HG03045 (cell line): ENCODE data around the gene SSNA1.

Experiments
- ATAC-seq: cut with Tn5 transposase; IDR thresholded peaks from one replicate; pipeline ENCODE4 v1.9.1; 2021; ENCODE audit warnings: mild to moderate bottlenecking, moderate library complexity; ENCODE audit not compliant: unreplicated experiment

The SSNA1 gene

DNA sequence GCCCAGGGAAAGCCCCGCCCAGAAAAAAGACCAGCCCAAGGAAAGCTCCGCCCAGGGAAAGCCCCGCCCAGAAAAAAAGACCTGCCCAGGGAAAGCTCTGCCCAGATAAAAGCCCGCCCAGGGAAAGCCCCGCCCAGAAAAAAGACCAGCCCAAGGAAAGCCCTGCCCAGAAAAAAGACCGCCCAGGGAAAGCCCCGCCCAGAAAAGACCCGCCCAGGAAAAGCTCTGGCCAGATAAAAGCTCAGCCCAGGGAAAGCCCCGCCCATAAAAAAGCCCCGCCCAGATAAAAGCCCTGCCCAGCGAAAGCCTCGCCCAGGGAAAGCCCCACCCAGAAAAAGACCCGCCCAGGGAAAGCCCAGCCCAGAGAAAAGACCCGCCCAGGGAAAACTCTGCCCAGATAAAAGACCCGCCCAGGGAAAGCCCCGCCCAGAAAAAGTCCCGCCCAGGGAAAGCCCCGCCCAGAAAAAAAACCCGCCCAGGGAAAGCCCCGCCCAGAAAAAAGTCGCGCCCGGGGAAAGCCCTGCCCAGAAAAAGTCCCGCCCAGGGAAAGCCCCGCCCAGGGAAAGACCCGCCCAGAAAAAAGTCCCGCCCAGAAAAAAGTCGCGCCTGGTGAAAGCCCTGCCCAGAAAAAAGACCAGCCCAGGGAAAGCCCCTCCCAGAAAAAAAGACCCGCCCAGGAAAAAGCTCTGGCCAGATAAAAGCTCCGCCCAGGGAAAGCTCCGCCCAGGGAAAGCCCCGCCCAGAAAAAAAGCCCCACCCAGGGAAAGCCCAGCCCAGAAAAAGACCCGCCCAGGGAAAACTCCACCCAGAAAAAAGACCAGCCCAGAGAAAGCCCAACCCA lies 37.6 kb upstream of the SSNA1 start:
- peak; percentile 39 for ATAC-seq

GRCh38 chr9:137152844-137153405 lies 35.6 kb upstream of the SSNA1 start:
- ATAC-seq = no peak

GRCh38 chr9:137156567-137157375 lies 31.7 kb upstream of the SSNA1 start:
- ATAC-seq = no peak

DNA sequence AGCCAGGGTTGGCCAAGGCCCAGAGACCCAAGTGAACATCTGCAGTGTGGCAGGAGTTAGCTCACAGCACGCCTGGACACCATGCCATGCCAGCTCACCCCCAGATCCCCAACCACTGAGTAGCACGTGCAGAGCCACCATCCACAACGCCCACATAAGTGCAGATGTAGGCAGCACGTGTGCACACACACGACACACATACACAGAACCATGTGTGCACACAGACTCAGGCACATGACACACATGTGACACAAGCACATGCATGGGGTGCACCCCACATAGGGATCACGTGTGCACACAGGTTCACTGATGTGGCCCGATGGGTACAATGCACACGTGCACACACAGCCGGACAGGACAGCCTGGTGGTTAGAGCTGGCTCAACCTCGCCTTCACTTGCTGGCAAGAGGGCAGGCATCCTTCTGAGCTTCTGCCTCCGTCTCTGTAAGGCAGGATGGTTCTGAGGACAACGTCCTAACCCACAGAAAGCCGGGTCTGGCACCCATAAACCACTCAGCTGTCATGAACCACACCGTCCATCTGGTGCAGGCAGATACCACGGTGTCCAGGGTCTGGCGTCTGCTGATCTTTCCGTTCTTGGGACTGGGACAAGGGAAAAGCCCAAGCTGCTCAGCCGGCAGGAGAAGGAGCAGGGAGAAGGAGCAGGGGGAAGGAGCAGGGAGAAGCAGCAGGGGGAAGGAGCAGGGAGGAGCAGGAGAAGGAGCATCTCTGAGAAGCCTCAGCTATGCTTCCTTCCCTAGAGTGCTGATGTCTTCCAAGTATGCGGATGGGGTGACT lies 30.7 kb upstream of the SSNA1 start:
- no peak for ATAC-seq

DNA sequence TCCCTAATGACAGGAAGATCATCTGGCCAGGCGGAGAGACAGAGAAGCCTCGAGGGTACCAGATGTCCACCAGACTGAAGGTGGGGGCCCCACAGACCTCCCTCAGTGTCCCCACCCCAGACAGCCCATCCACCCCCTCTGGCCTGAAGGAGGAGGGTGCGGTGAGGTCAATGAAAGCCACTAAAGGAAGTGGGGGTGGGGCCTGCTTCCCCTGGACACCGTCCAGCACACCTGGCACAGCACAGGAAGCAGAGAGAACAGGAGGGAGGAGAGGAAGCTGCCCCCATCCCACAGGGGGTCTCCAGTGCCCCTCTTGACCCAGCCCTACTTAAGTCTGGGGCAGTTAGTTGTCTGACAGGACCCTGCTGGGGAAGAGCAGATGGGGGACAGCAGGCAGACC lies 29.9 kb upstream of the SSNA1 start:
- no peak for ATAC-seq

- no peak for ATAC-seq
Measured at GRCh38 chr9:137159105-137160053, 29.1 kb upstream of the SSNA1 start.

DNA sequence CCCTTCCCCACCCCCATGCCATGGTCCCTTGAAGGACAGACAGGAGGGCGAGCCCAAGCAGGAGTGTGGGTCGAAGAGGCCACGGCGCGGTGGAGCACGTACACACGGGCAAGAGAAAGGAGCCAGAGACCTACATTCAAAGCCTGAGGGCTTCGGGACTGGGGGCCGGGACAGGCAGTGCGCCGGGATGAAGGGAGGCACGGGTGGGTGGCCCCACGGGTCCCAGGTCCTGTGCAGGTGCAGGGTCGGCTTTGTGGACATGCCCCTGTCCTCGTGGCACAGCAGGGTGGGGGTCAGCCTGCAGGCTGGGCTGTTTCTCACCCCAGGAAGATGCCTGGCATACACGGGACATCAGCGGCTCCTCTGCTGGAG lies 28.4 kb upstream of the SSNA1 start:
- no peak for ATAC-seq

- no peak for ATAC-seq
Measured at GRCh38 chr9:137160716-137161557, 27.5 kb upstream of the SSNA1 start.

DNA sequence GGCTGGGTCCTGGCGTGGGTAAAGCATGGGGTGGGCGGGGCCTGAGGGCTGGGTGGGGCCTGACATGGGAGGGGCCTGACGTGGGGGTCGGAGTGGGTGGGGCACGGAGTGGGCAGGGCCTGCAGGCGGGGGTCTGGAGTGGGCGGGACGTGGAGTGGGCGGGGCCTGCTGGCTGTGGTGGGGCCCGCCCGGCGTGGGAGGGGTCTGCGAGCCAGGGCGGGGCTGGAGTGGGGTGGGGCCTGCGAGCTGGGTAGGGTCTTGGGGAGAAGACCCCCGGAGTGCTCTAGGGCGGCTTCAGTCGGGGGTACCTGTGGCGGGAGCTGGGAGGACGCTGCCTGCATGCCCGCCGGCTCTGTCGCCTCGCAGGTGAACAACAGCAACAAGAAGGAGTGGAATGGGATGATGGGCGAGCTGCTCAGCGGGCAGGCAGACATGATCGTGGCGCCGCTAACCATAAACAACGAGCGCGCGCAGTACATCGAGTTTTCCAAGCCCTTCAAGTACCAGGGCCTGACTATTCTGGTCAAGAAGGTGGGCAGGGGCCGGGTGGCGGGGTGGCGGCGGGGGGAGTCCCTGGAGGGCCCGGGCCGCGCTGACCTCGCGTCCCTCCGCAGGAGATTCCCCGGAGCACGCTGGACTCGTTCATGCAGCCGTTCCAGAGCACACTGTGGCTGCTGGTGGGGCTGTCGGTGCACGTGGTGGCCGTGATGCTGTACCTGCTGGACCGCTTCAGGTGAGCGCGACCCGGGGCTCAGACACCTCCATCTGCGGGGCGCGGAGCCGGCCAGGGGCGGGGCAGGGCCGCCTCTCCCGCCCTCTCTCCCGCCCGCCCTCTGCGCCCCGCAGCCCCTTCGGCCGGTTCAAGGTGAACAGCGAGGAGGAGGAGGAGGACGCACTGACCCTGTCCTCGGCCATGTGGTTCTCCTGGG lies 26.7 kb upstream of the SSNA1 start:
- no peak for ATAC-seq

DNA sequence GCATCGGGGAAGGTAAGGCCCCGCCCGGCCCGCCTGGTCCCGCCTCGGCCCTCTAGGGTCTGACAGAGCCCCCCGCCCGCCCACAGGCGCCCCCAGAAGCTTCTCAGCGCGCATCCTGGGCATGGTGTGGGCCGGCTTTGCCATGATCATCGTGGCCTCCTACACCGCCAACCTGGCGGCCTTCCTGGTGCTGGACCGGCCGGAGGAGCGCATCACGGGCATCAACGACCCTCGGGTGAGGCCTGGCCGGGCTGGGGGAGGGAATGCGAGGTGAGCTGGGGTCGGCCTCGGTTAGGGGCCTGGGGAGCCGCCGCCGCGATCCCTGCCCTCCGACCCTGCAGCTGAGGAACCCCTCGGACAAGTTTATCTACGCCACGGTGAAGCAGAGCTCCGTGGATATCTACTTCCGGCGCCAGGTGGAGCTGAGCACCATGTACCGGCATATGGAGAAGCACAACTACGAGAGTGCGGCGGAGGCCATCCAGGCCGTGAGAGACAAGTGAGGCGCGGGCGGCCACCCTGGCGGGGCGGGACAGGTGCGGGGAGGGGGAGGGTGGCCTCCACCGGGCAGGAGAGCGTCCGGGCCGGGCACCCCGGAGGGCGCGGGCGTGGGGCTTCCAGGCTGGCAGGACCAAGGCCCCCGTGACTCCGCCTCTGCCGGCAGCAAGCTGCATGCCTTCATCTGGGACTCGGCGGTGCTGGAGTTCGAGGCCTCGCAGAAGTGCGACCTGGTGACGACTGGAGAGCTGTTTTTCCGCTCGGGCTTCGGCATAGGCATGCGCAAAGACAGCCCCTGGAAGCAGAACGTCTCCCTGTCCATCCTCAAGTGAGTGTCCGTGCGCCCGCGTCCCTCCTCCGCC lies 25.7 kb upstream of the SSNA1 start:
- ATAC-seq = no peak

- no peak for ATAC-seq
Measured at GRCh38 chr9:137163365-137163715, 25.1 kb upstream of the SSNA1 start.

GRCh38 chr9:137163805-137164204 lies 24.7 kb upstream of the SSNA1 start:
- no peak for ATAC-seq

GRCh38 chr9:137164370-137165249 lies 23.9 kb upstream of the SSNA1 start:
- ATAC-seq = no peak

GRCh38 chr9:137165250-137165836 lies 23.1 kb upstream of the SSNA1 start:
- ATAC-seq = no peak

- ATAC-seq = no peak
Measured at GRCh38 chr9:137166380-137167229, 21.9 kb upstream of the SSNA1 start.
